ENCODE results near the gene SEMA6B. TPM values are rescaled to one million over a fixed set of nuclear protein-coding genes. Genes with fewer than 3 reads are reported as not detected.

The SEMA6B gene
- polyA plus RNA-seq, 1 of the 3 experiments (the other 2 are of a cell fraction), result 3.7 TPM

- CTCF ChIA-PET, result interaction anchor here (2.7 kb wide), 1 partner anchor 29 kb away, joined by 11 read pairs; no protein-coding TSS in a partner anchor
- no peaks in the 10 kb centered on the region for H3K79me2 ChIP-seq (ENCODE audit: insufficient read depth)
- DNase-seq, result no peak
- H3K9ac ChIP-seq, result no peak overlapping the region
- no peaks in the 10 kb centered on the region for H3K9me3 ChIP-seq
- H3K4me3 ChIP-seq (ENCODE audit: low read depth in 2 of 2, low read length in 1 of 2), result no peak overlapping the region
- H2AFZ ChIP-seq (ENCODE audit: low read depth), result no peak overlapping the region
- H3K9me2 ChIP-seq, result no peaks in the 10 kb centered on the region
- peaks cover 9 to 44% of the 10 kb centered on the region in 2 experiments for H3K36me3 ChIP-seq (replicated peaks in 1 of 2; ENCODE audit: control insufficient read depth in 1 of 2, insufficient read depth in 2 of 2, low read length in 1 of 2)
- no peaks in the 10 kb centered on the region for H3K4me1 ChIP-seq (ENCODE audit: control insufficient read depth in 1 of 2, insufficient read depth in 2 of 2, low read depth in 1 of 2, low read length in 1 of 2)
- no peak overlapping the region for H3K27ac ChIP-seq (ENCODE audit: low read depth in 2 of 2, low read length in 1 of 2)
- no peaks in the 10 kb centered on the region for H3F3A ChIP-seq (replicated peaks; ENCODE audit: insufficient read depth)
- WGBS (ENCODE audit: low lambda C conversion rate), result 95% methylated on average over 6 of the region's 12 CpGs
- H4K20me1 ChIP-seq (ENCODE audit: insufficient read depth), result no peaks in the 10 kb centered on the region
- POLR2A ChIA-PET, result no interaction called here
- H3K27me3 ChIP-seq (ENCODE audit: insufficient read depth), result no peaks in the 10 kb centered on the region
- no peak overlapping the region for H3K4me2 ChIP-seq
- no peak for TF ChIP-seq JUND (IDR thresholded peaks at IDR 0.05)
- no peak for TF ChIP-seq NRF1 (IDR thresholded peaks at IDR 0.05; ENCODE audit: low read depth, low read length)
- TF ChIP-seq IRF3 (IDR thresholded peaks at IDR 0.05; ENCODE audit: low read depth, low read length), result no peak
- no peak for TF ChIP-seq REST (IDR thresholded peaks at IDR 0.05; ENCODE audit: low read depth, low read length)
- TF ChIP-seq USF1 (IDR thresholded peaks at IDR 0.05; ENCODE audit: borderline replicate concordance, low read depth), result no peak
- TF ChIP-seq GABPA (IDR thresholded peaks at IDR 0.05; ENCODE audit: low read depth), result no peak
- TF ChIP-seq SIN3A (IDR thresholded peaks at IDR 0.05; ENCODE audit: borderline replicate concordance, low read depth, low read length), result no peak
- TF ChIP-seq EP300 (IDR thresholded peaks at IDR 0.05; ENCODE audit: borderline replicate concordance in 1 of 2, low read depth in 1 of 2, low read length in 1 of 2), result no peak
- TF ChIP-seq TEAD4 (IDR thresholded peaks at IDR 0.05; ENCODE audit: borderline replicate concordance, insufficient read depth), result no peak
- TF ChIP-seq NFIC (IDR thresholded peaks at IDR 0.05; ENCODE audit: borderline replicate concordance), result no peak
- TF ChIP-seq GATA2 (CRISPR knock-in tag; IDR thresholded peaks at IDR 0.05), result no peak
- no peak for TF ChIP-seq PBX3 (IDR thresholded peaks at IDR 0.05)
Observed at GRCh38 chr19:4495471-4495870, 64.0 kb downstream of the SEMA6B start.
